DMS153 (cell line): ENCODE measurements around the gene TNFRSF25.

Experiments used
- DNase-seq: peaks from one replicate; lab custom pipeline; 2025; lab: John Stamatoyannopoulos, UW

Gene TNFRSF25

GRCh38 chr1:6488602-6489382 lies 22.8 kb upstream of the TNFRSF25 start:
- DNase-seq = peak; percentile 28

DNA sequence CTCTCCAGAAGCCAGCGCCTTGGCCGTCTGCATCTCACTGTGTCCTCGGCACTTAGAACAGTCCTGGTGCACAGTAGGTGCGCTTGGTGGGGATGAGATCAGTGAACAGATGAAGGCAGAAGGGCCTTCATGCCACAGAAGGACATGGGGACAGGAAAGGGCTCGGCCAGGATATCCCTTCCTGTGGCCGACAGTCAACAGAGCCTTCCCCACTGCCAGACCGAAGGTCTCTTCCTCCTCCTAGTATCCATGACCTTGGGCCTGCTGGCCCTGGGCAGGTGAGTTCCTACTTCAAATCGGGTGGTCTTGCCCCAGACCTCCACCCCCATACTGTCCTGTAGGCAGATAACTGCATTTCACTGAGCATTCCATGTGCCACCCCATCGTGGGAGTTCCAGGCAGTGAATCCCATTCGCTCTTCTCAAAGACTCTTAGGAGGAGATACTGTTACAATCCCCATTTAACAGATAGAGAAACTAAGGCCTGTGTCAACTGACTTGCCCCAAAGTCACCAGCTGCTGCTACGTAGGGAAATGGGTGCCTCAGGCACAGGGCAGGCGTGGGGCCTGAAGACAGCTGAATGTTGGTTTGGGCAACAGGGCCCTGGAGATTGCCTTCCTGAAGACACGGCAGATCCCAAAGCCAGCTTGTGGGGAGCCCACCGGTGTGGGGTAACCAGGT lies 22.0 kb upstream of the TNFRSF25 start:
- no peak for DNase-seq

- DNase-seq = peak; percentile 82
Measured at GRCh38 chr1:6486433-6487011, 20.5 kb upstream of the TNFRSF25 start.

DNA sequence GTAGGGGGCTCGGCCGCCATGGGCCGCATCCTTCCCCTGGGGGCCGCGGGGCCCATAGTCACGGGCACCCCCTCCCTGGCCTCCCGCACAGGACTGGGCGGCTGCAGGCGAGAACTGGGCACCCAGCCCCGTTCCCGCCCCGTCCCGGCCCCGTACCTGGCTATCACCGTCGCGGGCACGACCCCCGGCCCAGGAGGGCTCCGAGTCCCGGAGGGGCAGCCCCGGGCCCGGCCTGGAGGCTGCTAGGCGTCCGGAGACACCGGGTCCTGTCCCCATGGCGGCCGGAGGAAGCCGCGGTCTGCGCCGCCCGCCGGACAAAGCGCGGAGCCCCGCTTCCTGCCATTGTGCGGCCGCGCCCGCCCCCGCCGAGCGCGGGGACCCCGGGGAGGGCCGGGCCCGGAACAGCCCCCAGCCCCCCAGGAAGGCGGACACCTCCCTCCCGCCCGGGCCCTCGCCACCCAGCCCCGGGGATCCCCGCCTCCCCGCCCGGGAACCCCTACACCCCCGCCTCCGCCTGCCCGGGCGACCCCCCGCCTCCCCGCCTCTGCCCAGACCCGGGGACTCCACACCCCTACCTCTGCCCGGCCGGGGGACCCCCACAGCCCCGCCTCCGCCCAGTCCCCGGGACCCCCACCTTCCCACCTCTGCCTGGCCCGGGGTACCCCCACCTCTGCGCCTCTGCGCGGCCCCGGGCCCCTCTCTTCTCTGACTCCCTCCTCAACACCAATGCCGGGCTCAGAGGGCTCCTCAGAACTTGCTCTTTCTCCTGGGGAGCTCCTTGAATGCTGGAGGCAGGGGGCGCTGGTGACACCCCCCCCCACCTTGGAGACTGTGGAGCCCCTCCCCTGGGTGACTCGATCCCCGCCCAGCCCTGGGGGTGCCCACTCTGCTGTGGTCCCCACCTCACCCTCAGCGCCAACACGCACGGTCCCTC lies 19.5 kb upstream of the TNFRSF25 start:
- no peak for DNase-seq

GRCh38 chr1:6484826-6485167 lies 18.8 kb upstream of the TNFRSF25 start:
- no peak for DNase-seq

DNA sequence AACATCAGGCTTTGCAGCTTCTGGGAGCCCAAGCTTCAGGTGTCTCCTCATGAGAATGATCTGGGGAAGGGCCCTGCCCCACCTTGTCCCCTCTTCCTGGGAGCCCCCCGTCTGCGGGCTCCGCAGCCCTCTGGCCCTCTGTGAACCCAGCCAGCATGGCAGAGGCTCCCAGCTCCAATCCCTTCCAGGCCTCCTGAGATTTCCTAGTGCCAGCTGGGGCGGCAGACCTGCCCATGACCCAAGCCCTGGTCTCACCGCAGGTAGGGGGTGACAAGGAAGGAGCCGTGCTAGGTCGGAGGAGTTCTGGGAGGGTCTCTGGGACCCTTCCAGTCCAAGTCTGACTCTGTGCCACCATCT lies 17.8 kb upstream of the TNFRSF25 start:
- DNase-seq = no peak

GRCh38 chr1:6483017-6483760 lies 17.2 kb upstream of the TNFRSF25 start:
- DNase-seq = peak; percentile 30

DNA sequence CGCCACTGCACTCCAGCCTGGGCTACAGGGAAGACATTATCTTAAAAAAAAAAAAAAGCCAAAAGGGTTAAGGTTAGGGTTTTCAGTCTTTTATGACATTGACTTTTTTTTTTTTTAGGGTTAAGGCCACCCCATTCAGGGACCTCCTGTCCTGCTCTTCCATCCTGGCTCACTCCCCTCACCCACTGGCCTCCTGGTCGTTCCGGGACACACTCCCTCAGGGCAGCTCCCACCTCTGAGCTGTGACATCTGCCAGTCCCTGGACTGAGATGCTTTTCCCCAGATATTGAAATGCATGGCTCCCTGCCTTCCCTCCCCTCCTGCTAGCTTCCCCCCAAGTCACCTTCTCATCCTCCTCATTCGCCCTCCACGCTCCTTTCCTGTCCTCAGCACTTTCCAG lies 15.8 kb upstream of the TNFRSF25 start:
- no peak for DNase-seq

- DNase-seq = peak; percentile 21
Measured at GRCh38 chr1:6477039-6477820, 11.3 kb upstream of the TNFRSF25 start.

GRCh38 chr1:6476483-6476882 lies 10.5 kb upstream of the TNFRSF25 start:
- DNase-seq = peak; percentile 17

GRCh38 chr1:6475381-6476133 lies 9.6 kb upstream of the TNFRSF25 start:
- peak; percentile 28 for DNase-seq

GRCh38 chr1:6474815-6475282 lies 8.9 kb upstream of the TNFRSF25 start:
- no peak for DNase-seq

DNA sequence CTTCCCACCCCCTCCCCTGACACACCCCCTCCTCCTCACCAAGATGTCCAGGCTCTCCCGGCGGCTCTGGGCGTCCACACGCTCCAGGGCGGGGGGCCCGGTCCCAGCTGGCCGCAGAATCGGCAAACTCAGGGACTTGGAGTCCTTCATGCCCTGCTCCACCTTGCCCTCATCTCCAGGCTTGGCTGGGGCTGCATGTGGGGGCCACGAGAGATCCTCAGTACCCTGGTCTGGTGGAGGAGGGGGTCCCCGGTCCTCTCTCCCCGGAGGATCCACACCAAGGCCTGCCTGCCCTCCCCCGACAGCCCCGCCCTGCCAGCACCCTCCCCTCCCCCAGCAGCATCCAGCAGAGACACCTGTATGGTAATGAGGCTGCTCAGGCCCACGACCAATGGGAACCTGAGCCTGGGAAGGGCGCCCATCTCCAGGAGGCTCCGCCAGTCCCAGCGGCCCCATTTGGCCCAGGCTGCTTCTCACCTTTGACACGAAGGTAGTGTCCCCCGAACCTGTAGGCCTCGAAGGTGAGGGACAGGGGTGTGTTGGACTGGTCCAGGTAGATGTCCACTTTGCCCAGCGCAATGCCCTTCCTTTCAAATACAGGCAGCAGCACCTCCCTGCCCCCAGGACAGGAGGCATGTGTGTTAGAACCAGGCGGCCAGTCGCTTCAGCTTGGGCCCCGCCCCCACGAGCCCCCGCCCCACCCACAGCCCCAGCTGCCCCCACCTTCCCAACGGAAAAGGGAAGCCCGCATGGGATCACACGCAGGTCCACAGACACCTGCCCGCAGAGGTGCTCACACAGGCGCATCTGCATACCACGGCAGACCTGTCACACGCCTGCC lies 8.2 kb upstream of the TNFRSF25 start:
- DNase-seq = peak; percentile 82

DNA sequence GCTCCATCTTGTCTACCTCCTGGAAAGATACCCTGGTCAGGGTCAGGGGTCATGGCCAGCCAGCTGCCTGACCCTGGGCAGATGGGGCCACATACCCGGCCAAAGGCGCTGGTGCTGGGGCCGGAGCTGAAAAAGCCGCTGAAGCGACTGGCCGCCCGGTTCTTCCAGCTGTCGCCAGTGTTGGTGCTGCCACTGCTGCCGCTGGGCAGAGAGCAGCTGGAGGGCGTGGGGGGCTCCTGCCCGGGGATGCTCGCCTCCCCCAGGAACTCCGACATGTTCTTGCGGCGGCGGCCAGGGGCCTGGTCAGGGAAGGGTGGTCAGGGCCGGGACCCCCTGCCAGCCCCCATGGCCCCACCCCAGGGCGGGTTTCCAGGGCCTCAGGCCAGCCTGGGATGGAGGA lies 7.2 kb upstream of the TNFRSF25 start:
- DNase-seq = no peak

GRCh38 chr1:6472391-6472790 lies 6.4 kb upstream of the TNFRSF25 start:
- no peak for DNase-seq

- no peak for DNase-seq
Measured at GRCh38 chr1:6471970-6472368, 6.0 kb upstream of the TNFRSF25 start.

GRCh38 chr1:6471086-6471969 lies 5.4 kb upstream of the TNFRSF25 start:
- no peak for DNase-seq
